MM.1S (cell line): ENCODE results near the gene AGO1.

Source experiments
- DNase-seq: peaks from one replicate; pipeline ENCODE4 v3.0.0-alpha.2; 2015
- H2AFZ ChIP-seq: fragments of 300-600 bp; sonication (generic); 2 replicates; pipeline ENCODE4 v1.6.0; 2016; ENCODE audit warnings: antibody characterized with exemption, low read length
- H3F3A ChIP-seq: fragments of 300-600 bp; sonication (generic); 2 replicates; pipeline ENCODE4 v1.6.1; 2016; ENCODE audit warnings: mild to moderate bottlenecking, antibody characterized with exemption, low read length, moderate library complexity, mixed read lengths; ENCODE audit not compliant: insufficient read depth
- H3K27ac ChIP-seq: fragments of 300-600 bp; sonication (generic); 2 replicates; pipeline ENCODE4 v1.5.1; 2016; ENCODE audit warnings: mild to moderate bottlenecking, low read length
- H3K27me3 ChIP-seq: fragments of 300-600 bp; sonication (generic); replicated peaks from 2 replicates; pipeline ENCODE4 v1.6.0; 2016; ENCODE audit warnings: low read length; ENCODE audit not compliant: insufficient read depth
- H3K36me3 ChIP-seq: fragments of 300-600 bp; sonication (generic); replicated peaks from 2 replicates; pipeline ENCODE4 v1.6.1; 2016; ENCODE audit warnings: mild to moderate bottlenecking, low read length, mixed read lengths; ENCODE audit not compliant: insufficient read depth
- H3K4me1 ChIP-seq: fragments of 300-600 bp; sonication (generic); 2 replicates; pipeline ENCODE4 v1.6.1; 2016; ENCODE audit warnings: low read length, mixed read lengths
- H3K4me2 ChIP-seq: fragments of 300-600 bp; sonication (generic); 2 replicates; pipeline ENCODE4 v1.6.0; 2016; ENCODE audit warnings: low read depth, low read length
- H3K4me3 ChIP-seq: fragments of 300-600 bp; sonication (generic); 2 replicates; pipeline ENCODE4 v1.5.1; 2016; ENCODE audit warnings: low read length, mixed read lengths
- H3K79me2 ChIP-seq: fragments of 300-600 bp; sonication (generic); 2 replicates; pipeline ENCODE4 v1.6.1; 2016; ENCODE audit warnings: mixed run types, low read length, mixed read lengths
- H3K9ac ChIP-seq: fragments of 300-600 bp; sonication (generic); 2 replicates; pipeline ENCODE4 v1.6.1; 2016; ENCODE audit warnings: low read length, mixed read lengths
- H3K9me2 ChIP-seq: fragments of 300-600 bp; sonication (generic); replicated peaks from 2 replicates; pipeline ENCODE4 v1.6.1; 2016; ENCODE audit warnings: mild to moderate bottlenecking, low read length, mixed read lengths; ENCODE audit not compliant: insufficient read depth
- H3K9me3 ChIP-seq: fragments of 300-600 bp; sonication (generic); replicated peaks from 2 replicates; pipeline ENCODE4 v1.6.1; 2016; ENCODE audit warnings: mild to moderate bottlenecking, low read length, mixed read lengths; ENCODE audit not compliant: insufficient read depth
- H4K20me1 ChIP-seq: fragments of 300-600 bp; sonication (generic); 2 replicates; pipeline ENCODE4 v1.6.1; 2016; ENCODE audit warnings: mild to moderate bottlenecking, low read length, moderate library complexity, mixed read lengths; ENCODE audit not compliant: insufficient read depth
- CTCF ChIP-seq: fragments of 300-600 bp; sonication (generic); IDR thresholded peaks from 2 replicates; pipeline ENCODE4 v1.5.1; 2016; ENCODE audit warnings: antibody characterized with exemption, low read length, mixed read lengths
- EZH2 ChIP-seq: fragments of 300-600 bp; sonication (generic); optimal IDR thresholded peaks from 2 replicates; pipeline ENCODE3; 2017; ENCODE audit warnings: low read depth, mild to moderate bottlenecking, antibody characterized with exemption, low read length, mixed read lengths
- EZH2phosphoT487 ChIP-seq: fragments of 300-600 bp; sonication (generic); IDR thresholded peaks from 2 replicates; pipeline ENCODE4 v1.6.1; 2018; ENCODE audit warnings: antibody characterized with exemption, low read length

AGO1 gene

GRCh38 chr1:35931446-35932157 lies 48.6 kb downstream of the AGO1 start:
- Histone ChIP-seq H3K4me3 (peak overlapping the region; percentile 97), H4K20me1 (peaks cover 14% of the 10 kb centered on the region; the same call in 1 of the 2 replicates), H3K79me2 (peaks cover 51% of the 10 kb centered on the region), H2AFZ (peak overlapping the region; percentile 99), H3K9ac (peak overlapping the region; percentile 80), H3K27ac (peak overlapping the region; percentile 83), H3F3A (peaks cover 32% of the 10 kb centered on the region), H3K36me3 (no peaks in the 10 kb centered on the region), H3K27me3 (no peaks in the 10 kb centered on the region), H3K9me3 (no peaks in the 10 kb centered on the region), H3K9me2 (no peaks in the 10 kb centered on the region), H3K4me2 (peak overlapping the region; percentile 89), H3K4me1 (peaks cover 16% of the 10 kb centered on the region)
- DNase-seq, result peak; percentile 28
- TF ChIP-seq EZH2, result no peak
- TF ChIP-seq CTCF, result no peak
- TF ChIP-seq EZH2phosphoT487, result no peak

- Histone ChIP-seq H2AFZ (no peak overlapping the region), H3K79me2 (peaks cover 57% of the 10 kb centered on the region)
These were observed 49.2 kb downstream of the AGO1 start for GRCh38 chr1:35932158-35932636.

GRCh38 chr1:35932941-35933340 lies 49.9 kb downstream of the AGO1 start:
- Histone ChIP-seq H3K9ac (no peak overlapping the region), H3F3A (peaks cover 32% of the 10 kb centered on the region), H3K4me1 (peaks cover 16% of the 10 kb centered on the region), H3K27ac (no peak overlapping the region), H3K9me2 (no peaks in the 10 kb centered on the region), H2AFZ (no peak overlapping the region), H3K4me3 (no peak overlapping the region), H3K4me2 (no peak overlapping the region), H3K36me3 (no peaks in the 10 kb centered on the region), H3K9me3 (no peaks in the 10 kb centered on the region), H3K79me2 (peaks cover 65% of the 10 kb centered on the region), H4K20me1 (peaks cover 14% of the 10 kb centered on the region; the same call in 1 of the 2 replicates), H3K27me3 (no peaks in the 10 kb centered on the region)
- no peak for TF ChIP-seq CTCF
- TF ChIP-seq EZH2, result no peak
- no peak for TF ChIP-seq EZH2phosphoT487
- DNase-seq, result no peak

More at GRCh38 chr1:35932158-35932636, 49.2 kb downstream of the AGO1 start:
- TF ChIP-seq EZH2phosphoT487, result no peak
- TF ChIP-seq CTCF, result no peak
- no peak for TF ChIP-seq EZH2
- Histone ChIP-seq H4K20me1 (peaks cover 14% of the 10 kb centered on the region; the same call in 1 of the 2 replicates), H3K4me2 (peak overlapping the region; percentile 89), H3K27ac (no peak overlapping the region), H3K36me3 (no peaks in the 10 kb centered on the region), H3K9me3 (no peaks in the 10 kb centered on the region), H3F3A (peaks cover 32% of the 10 kb centered on the region), H3K4me3 (peak overlapping the region; percentile 97), H3K27me3 (no peaks in the 10 kb centered on the region), H3K9me2 (no peaks in the 10 kb centered on the region), H3K9ac (no peak overlapping the region; the same call in 1 of the 2 replicates), H3K4me1 (peaks cover 16% of the 10 kb centered on the region)
- no peak for DNase-seq
